HG03520 (cell line): ENCODE results near the gene MEX3A.
"Not testable (repeated sequence)": the region's sequence is repeated elsewhere in the genome, so short reads cannot be mapped to it uniquely, and the experiment has no call there.

Source experiments
- ATAC-seq: cut with Tn5 transposase; IDR thresholded peaks from one replicate; pipeline ENCODE4 v1.9.1; 2021; ENCODE audit warnings: mild to moderate bottlenecking, moderate library complexity; ENCODE audit not compliant: unreplicated experiment

MEX3A gene, protein sequence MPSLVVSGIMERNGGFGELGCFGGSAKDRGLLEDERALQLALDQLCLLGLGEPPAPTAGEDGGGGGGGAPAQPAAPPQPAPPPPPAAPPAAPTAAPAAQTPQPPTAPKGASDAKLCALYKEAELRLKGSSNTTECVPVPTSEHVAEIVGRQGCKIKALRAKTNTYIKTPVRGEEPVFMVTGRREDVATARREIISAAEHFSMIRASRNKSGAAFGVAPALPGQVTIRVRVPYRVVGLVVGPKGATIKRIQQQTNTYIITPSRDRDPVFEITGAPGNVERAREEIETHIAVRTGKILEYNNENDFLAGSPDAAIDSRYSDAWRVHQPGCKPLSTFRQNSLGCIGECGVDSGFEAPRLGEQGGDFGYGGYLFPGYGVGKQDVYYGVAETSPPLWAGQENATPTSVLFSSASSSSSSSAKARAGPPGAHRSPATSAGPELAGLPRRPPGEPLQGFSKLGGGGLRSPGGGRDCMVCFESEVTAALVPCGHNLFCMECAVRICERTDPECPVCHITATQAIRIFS

DNA sequence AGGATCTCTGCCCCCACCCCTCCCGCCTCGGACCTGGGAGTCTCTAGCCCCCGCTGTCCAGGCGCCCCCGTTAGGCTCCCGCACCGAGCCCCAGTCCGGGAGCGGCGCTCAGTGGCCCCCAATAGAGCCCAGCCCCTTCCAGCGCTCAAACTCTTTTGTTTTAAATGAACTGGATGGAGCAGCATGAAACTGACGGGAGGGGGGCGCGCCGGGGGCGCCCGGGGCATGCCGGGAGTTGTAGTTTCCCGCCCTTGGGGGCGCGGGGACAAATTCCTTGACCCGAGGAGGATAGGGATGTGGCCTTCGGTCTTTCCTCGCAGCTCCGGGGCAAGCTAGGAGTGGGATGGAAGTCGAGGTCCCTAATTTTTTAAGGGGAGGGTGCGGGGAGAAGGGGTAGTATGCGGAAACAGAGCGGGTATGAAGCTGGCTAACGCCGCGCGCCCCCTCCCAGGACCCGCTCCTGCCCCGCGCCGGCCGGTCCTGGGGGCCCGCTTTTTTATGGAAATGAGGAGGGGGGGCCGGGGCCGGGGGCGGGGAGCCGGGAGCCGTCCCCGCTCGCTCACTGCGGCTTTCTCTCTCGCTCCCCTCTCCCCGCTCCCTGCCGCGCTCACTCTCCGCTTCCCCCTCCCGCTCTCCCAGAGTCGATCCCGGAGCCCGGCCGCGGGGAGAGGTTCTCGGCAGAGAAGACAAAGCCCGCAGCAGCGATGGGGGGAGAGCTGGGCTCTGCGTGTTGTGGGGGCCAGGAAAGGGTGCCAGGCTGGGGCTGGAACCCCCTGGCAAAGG lies at the start of gene MEX3A:
TSS of gene MEX3A (minus strand) at position 157 of the 783 bp plus-strand sequence. CDS start 467 bp downstream, outside the sequence.
- ATAC-seq = no peak

DNA sequence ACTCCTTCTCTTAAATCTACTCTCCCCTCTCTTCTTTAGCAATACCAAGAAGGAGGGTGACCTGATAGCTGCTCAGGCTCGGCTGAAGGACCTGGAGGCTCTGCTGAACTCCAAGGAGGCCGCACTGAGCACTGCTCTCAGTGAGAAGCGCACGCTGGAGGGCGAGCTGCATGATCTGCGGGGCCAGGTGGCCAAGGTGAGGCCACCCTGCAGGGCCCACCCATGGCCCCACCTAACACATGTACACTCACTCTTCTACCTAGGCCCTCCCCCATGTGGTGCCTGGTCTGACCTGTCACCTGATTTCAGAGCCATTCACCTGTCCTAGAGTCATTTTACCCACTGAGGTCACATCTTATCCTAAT lies 48.3 kb upstream of the MEX3A start:
- ATAC-seq = no peak

DNA sequence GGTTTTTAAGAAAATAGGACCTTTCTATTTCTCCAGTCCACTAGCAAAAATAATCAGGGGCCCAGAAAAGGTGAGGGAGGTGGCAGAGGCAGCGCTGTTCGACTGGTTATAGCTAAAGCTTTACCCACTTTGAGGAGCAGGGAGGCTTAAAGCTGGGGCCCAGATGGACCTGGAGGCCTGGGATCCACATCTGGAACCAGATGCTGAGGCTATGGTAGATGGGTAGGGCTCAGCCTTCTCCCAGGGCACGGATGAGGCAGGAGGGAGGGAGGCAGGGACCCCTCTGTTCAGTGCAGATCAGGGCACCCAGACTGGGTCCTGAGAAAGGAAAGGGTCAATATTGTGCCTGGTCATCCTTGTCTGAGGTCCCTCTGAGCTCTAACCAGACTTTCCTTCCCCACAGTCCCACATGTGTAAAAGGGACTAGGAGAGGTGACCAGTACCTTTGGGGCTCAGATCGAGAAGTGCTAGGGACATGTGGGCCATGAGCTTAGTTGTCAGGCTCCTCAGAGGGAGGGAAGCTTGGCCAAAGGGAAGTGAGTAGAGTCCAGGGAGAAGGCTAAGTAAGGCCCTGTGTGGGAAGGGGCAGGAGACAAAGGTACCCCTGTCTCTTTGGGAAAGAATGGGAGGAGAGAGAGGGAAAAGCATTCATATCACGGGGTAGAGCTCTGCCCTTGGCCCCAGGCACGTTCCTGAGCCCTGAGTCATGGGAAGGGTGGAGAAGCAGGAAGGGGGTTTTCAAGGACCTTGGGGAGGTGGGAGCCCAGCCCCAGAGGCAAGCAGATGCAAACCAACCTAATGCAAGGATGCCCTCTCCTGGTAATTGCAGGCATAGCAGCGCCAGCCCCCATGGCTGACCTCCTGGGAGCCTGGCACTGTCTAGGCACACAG lies 47.7 kb upstream of the MEX3A start:
- ATAC-seq = no peak

DNA sequence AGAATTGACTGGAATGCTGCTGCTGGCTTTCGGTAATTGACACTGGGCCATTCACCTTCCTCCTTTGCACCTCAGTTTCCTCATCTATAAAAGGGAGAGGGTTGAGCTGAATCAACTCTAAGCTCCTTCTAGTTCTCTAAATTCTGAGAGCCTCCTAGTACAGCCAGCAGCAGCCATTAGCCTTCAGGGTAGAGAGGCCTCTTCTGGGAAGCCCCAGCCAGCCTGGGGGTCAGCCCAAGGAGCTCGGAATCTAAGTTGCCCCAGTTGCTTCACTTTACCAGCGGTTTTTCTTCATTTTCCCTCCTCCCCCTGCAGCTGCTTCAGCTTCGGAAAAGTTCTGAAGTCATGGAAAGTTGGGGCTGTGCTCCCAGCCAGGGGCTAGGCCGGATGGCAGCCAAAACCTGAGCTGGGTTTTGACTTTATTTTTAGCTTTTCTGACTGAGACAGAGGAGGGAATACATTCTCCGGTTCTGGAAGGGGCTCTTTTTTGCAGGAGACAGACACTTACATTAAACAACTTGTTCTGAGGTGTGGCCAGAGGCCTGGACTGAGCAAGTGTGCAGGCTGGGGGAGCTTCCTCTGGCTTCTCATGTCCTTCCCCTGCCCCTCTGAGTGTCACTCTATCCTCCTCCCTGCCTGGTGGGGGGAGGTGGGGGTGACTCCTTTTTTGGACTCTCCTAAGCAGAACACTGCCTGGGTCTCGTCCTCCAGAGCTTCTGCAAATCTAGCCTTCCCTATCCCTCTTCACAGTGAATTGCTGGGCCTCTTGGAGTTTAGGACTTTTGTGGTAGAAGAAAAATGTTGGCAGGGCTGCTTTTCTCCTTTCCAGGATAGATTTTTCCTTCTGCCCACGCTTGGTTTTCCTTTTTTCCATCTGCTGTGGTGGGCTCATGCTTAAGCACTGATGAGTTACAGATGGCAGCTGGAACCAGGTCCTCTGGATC lies 46.7 kb upstream of the MEX3A start:
- no peak for ATAC-seq

DNA sequence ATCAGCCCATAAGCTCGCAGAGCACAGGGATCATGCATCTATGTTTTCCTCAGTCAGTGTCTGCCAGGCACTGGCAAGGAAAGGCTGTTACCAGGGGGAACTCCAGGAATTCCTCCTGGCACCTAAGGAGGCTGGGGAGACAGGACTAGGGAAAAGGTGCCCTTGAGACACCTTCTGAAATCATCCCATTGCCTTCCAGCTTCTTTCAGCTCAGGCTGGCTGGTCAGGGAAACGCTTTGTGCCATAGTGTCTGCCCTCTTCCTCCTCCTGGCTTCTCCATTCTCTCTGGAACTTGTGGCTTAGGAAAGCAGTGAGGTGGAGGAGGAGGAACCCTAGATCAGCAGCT lies 46.0 kb upstream of the MEX3A start:
- ATAC-seq = no peak

DNA sequence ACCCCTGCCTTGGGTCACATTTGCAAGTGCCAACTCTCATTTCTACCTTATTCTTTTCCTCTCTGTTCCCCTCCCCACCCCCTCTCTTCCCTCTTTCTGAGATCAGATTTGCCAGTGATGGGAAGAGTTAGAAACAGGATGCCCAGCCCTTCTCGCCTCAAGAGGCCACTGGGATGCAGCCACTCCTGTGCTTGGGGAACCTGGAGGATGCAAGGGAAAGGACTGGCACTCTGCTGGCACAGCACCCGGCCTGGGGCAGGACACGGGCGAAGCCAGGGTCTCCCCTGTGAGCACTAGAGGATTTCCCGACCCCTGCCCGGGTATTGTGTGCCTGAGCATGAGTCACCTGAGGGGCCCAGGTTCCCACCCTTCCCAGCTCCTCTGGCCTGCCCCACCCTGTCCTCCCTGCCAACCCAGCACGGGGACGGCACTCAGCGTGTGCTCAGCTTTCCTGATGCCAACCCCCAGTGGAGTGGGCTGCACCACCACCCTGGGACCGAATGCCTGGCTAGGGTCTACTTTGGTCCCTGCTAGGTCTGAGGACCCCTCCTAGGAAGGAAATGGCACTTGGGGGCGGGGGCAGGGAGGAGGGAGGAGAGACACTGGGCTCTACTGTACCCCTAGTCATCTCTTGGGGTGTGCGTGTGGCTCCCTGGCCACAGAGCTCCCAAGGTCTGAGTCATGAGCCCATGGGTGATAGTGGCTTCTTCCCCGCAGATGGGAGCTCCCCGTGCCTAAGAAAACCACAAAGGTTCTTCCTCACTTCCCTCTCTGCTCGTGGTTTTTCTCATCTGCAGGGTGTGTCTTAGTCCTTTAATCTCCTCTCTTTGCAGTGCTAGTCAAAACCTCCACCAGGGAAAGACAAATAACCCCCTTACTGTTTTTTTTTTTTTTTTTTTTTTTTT lies 44.6 kb upstream of the MEX3A start:
- ATAC-seq = no peak

DNA sequence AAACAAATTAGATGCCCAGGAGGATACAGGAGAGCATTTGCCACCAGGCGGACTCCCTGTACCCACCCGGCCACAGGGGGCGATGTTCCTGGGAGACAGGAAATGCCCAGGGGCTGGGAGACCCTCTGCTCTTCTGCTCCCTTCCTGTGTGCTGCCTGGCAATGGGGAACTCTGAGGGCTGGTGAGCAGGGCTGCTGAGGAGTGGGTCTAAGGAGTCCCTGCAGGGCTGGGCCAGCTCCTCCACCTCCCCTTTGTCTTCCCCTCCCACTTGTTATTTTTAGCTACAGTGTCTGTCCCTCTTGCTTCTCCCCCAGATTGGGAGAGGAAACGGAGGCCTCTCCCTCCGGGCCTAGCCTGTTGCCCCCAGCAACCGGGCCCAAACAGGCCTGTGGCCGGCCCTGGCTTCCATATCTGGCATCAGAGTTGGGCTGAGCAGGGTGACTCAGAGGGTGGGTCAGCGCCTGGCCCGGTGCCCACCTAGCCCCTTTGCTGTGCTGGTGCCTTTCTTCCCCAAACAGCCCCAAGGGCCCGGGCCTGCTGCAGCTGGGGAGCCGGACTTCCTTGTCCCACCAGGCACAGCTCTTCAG lies 43.9 kb upstream of the MEX3A start:
- ATAC-seq = no peak

DNA sequence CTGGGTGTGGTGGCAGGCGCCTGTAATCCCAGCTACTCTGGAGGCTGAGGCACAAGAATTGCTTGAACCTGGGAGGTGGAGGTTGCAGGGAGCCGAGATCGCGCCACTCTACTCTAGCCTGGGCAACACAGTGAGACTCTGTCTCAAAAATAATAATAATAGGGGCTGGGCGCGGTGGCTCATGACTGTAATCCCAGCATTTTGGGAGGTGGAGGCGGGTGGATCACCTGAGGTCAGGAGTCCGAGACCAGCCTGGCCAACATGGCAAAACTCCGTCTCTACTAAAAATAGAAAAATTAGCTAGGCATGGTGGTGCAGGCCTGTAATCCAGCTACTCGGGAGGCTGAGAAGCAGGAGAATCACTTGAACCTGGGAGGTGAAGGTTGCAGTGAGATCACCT lies 43.3 kb upstream of the MEX3A start:
- not testable (repeated sequence) for ATAC-seq

DNA sequence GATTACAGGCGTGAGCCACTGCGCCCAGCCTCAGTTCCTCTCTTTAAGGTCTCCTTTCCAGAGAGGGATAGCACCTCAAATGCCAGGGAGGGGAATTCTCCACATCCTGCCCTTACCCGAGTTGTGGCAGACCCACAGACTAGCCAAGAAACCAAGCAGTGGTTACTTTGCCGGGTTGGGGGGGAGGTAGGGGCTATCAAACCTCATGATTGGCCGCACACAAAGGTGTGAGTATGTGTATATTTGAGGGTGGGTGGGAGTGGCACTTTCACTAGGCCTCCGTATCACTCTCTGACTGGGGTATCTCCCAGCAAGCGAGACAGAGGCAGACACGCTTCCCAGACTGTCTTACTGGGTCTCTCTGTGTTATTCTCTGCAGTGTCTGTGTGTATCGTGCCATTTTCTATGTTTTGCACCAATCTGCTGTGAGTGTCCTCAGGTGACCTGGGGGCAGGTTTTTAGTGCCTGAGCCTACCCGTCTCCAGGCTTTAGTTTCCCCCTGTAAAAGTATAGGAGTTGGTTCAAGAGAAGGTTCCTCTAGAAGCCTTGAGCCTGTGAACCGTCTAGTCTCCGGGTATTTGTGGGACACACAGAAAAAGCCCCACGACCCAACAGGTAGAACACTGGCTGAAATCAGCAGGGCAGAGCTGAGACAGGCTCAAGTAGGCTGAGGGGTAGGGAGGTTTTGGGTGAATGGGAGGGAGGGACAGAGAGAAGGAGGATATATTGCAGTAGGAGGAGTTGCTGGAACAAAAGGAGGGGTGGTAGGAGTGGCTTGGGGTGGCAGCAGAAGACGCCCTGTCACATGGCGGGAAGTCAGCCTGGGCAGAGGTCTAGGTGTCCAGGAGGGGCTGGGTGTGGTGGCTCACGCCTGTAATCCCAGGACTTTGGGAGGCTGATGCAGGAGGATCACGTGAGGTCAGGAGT lies 42.6 kb upstream of the MEX3A start:
- ATAC-seq = no peak

DNA sequence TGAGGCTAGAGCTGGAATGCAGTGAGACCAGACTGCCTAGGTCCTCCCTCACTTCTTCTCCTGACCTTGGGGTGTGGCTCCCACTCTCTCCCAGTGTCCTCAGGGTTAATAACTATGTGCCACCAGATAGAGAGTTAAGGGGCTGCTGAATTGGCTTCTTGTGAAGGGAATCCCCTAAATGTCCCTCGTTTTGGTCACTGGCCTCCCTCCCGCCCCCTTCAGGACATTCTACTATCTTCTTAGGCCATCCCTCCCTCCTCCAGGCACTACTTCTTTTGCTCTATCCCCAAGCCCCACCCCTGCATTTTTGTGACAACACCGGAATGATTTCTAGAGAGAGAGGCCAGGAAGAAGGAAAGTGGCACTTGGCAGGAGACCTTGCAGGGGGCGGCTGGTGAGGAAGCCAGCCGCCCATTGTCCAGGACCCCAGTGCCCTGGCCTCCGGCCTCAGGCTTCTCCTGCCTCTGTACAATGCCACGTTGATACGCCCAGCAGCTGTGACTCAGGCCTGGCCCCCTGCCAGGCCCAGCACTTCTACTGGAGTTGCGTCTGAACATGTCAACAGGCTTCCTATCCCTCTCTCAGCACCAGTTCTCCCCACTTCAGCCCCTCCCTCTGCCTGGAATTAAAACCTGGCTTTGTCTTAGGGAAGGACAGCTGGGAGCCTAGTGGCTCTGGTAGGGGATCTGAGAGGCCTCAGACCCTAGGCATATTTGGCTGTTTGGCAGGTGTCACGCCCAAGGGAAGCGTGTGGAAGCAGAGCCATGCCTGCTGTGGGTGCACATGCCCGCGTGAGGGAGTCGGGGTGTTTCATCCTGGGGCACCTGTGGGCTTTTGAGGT lies 41.3 kb upstream of the MEX3A start:
- no peak for ATAC-seq

DNA sequence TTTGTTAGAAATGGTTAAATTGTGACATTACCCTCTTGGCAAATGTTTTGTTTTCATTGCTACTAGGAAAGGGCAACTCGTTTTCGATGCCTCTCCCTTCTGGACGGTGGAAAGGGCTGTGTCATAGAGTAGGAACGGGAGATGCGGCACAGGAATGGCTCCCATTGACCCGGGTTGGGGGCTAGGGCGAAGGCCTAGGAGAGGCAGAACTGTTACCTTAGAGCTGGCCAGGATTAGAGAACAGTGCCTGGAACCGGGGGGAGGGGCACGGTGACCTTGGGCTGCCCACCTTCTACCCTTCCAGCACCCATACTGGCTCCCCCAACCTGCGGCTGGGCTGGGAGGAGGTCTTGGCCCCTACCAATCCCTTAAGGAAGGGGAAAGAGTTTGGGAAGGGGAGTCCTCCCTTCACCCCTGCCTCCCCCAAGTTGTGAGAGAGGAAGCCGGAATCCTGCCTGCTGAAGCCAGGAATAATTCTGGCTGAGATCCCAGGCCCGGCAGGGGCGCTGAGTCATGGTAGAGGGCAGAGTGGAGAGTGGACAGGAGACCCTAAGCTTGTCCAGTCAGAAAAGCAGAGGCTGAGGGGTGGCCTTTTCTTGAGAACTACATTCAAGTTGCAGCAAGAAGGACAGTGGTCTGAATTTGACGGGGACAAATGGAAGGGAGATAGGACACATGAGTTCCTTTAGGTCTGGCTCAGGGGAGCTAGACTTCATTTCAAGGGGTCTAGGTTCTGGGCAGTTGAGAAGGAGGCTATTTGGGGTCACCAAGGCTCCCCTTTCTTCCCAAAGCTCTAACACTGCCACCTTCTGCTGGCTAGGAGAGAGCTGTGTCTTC lies 40.5 kb upstream of the MEX3A start:
- ATAC-seq = no peak

DNA sequence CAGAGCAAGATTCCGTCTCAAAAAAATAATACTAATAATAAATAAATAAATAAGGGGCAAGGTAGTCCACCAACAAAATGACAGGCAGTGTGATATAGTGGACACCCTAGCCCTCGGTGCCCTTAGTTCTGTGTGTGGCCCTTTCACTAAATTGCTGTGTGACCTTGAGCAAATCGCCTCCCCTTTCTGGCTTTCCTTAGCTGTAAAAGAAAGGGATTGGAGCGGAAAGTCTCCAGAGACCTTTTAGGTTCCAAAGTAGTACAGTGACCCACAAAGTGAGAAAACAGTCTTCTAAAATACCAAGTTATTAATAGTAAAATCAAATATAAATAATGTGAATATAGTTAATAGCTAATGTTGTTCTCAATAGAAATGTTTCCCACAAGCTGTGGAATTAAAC lies 39.8 kb upstream of the MEX3A start:
- ATAC-seq = no peak

DNA sequence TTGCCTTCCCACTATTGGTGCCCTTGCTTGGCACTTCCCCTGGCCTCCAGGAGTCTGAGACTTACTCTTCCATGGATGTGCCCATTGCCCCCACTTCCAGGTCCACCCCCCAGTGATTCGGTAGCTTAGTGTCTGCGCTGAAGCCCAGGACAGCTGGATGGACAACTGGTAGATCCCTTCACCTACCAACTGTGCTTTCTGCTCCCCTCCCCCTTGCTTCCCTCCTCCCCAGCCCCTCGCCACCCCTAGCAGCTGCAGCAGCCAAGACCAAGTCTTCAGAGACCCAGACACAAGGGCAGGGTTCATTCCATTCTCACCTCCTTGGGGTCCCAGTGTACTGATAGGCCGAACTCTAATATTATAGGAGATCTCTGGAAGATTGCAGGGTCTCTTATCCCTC lies 39.2 kb upstream of the MEX3A start:
- no peak for ATAC-seq

DNA sequence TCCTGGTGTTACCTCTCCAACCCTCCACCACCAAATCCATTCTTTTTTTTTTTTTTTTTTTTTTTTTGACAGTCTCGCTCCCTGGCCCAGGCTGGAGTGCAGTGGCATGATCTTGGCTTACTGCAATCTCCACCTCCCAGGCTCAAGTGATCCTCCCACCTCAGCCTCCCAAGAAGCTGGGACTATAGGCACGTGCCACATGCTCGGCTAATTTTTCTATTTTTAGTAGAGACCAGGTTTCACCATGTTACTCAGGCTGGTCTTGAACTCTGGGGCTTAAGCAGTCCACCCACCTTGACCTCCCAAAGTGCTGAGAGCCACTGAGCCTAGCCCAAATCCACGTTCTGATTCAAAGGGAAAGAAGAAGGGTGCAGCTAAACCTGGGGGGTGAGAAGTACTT lies 38.7 kb upstream of the MEX3A start:
- not testable (repeated sequence) for ATAC-seq

DNA sequence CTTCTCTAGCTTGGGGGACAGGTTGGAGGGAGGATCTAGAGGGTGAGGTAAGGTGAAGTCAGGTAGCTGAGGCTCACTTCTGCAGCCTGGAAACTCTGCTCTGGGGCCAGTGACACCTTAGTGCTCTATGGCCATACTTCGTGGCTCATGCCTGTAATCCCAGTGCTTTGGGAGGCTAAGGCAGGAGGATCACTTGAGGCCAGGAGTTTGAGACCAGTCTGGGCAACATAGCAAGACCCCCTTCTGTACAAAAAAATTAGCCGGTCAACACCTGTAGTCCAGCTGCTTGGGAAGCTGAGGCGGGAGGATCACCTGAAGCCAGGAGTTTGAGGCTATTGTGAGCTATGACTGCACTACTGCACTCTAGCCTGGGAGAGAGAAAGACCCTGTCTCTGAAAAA lies 38.1 kb upstream of the MEX3A start:
- ATAC-seq = no peak
